GM23338 (cell line): ENCODE measurements around the gene WRAP53. TPM values are rescaled to one million over a fixed set of nuclear protein-coding genes. Genes with fewer than 3 reads are reported as not detected.

Source experiments
- ATAC-seq: fragments of 200-7000 bp; cut with Tn5 transposase; 3 replicates; pipeline ENCODE4 v1.9.1; 2020
- DNase-seq: peaks from one replicate; pipeline ENCODE4 v3.0.0-alpha.2; 2015; ENCODE audit warnings: low spot score
- H2AFZ ChIP-seq: fragments of 200-600 bp; sonication (generic); 2 replicates; pipeline ENCODE4 v1.8.0; 2016; ENCODE audit warnings: antibody characterized with exemption, mild to moderate bottlenecking, moderate library complexity
- H3F3A ChIP-seq: fragments of 200-600 bp; sonication (generic); replicated peaks from 2 replicates; pipeline ENCODE4 v1.8.0; 2017; ENCODE audit warnings: antibody characterized with exemption, mixed run types, low read depth
- H3K27ac ChIP-seq: fragments of 200-600 bp; sonication (generic); 2 replicates; pipeline ENCODE4 v1.6.1; 2016; ENCODE audit warnings: low read depth
- H3K27me3 ChIP-seq: fragments of 200-600 bp; sonication (generic); 2 replicates; pipeline ENCODE4 v1.8.0; 2016; ENCODE audit warnings: mild to moderate bottlenecking, mixed run types, moderate library complexity; ENCODE audit not compliant: insufficient read depth
- H3K36me3 ChIP-seq: fragments of 200-600 bp; sonication (generic); 2 replicates; pipeline ENCODE4 v1.8.0; 2016; ENCODE audit warnings: mild to moderate bottlenecking; ENCODE audit not compliant: insufficient read depth
- H3K4me1 ChIP-seq: fragments of 200-600 bp; sonication (generic); 2 replicates; pipeline ENCODE4 v1.8.0; 2016; ENCODE audit warnings: mild to moderate bottlenecking, moderate library complexity; ENCODE audit not compliant: insufficient read depth
- H3K4me2 ChIP-seq: fragments of 200-600 bp; sonication (generic); 2 replicates; pipeline ENCODE4 v1.7.1; 2017; ENCODE audit warnings: mixed run types
- H3K4me3 ChIP-seq: fragments of 200-600 bp; sonication (generic); 2 replicates; pipeline ENCODE4 v1.6.1; 2016; ENCODE audit warnings: mixed run types
- H3K79me2 ChIP-seq: fragments of 200-600 bp; sonication (generic); replicated peaks from 2 replicates; pipeline ENCODE4 v1.8.0; 2017; ENCODE audit warnings: mild to moderate bottlenecking; ENCODE audit not compliant: insufficient read depth
- H3K9me2 ChIP-seq: fragments of 200-600 bp; sonication (generic); 2 replicates; pipeline ENCODE4 v1.8.0; 2017; ENCODE audit not compliant: insufficient read depth
- H4K20me1 ChIP-seq: fragments of 200-600 bp; sonication (generic); replicated peaks from 2 replicates; pipeline ENCODE4 v1.8.0; 2017; ENCODE audit warnings: mild to moderate bottlenecking; ENCODE audit not compliant: insufficient read depth
- H3K27ac Mint-ChIP-seq: 2 replicates; pipeline ENCODE4 v1.8.0; 2020; ENCODE audit warnings: inconsistent platforms, mild to moderate bottlenecking, moderate library complexity, mixed read lengths
- H3K27me3 Mint-ChIP-seq: 3 replicates; pipeline ENCODE4 v1.8.0; 2022; ENCODE audit warnings: low read depth, mild to moderate bottlenecking, moderate library complexity, mixed read lengths, inconsistent platforms; ENCODE audit not compliant: insufficient read depth, poor library complexity
- H3K36me3 Mint-ChIP-seq: 3 replicates; pipeline ENCODE4 v1.8.0; 2021; ENCODE audit warnings: low read depth, mild to moderate bottlenecking, inconsistent platforms, moderate library complexity, mixed read lengths
- H3K4me1 Mint-ChIP-seq: 3 replicates; pipeline ENCODE4 v1.8.0; 2020; ENCODE audit warnings: mild to moderate bottlenecking, inconsistent platforms, mixed read lengths
- H3K4me3 Mint-ChIP-seq: 3 replicates; pipeline ENCODE4 v1.8.0; 2021; ENCODE audit warnings: moderate library complexity, mild to moderate bottlenecking, inconsistent platforms, mixed read lengths
- H3K9me3 Mint-ChIP-seq: 3 replicates; pipeline ENCODE4 v1.8.0; 2020; ENCODE audit warnings: moderate library complexity, mild to moderate bottlenecking, inconsistent platforms, mixed read lengths
- CREB1 ChIP-seq: fragments of 250-450 bp; sonication (Bioruptor Pico); IDR thresholded peaks from 2 replicates; pipeline ENCODE4 v1.5.0; 2020; ENCODE audit warnings: low read depth, mild to moderate bottlenecking, moderate library complexity
- EZH2 ChIP-seq: fragments of 200-600 bp; sonication (generic); IDR thresholded peaks from one replicate; pipeline ENCODE4 v1.8.0; 2017; ENCODE audit warnings: antibody characterized with exemption, mild to moderate bottlenecking, low read depth; ENCODE audit not compliant: unreplicated experiment
- POLR2AphosphoS5 ChIP-seq: IDR thresholded peaks from 2 replicates; pipeline ENCODE4 v1.6.1; 2016; ENCODE audit warnings: antibody characterized with exemption, low read depth
- ZNF462 ChIP-seq: fragments of 250-450 bp; sonication (Bioruptor Pico); IDR thresholded peaks from 2 replicates; pipeline ENCODE4 v1.5.0; 2020; ENCODE audit warnings: mild to moderate bottlenecking, moderate library complexity
- polyA plus RNA-seq: library from polyadenylated mRNA; unstranded; fragments of >200 nt; fragmentation: Nextera tagmentation; extraction: Ambion mirVana; gene quantifications from 2 replicates; pipeline ENCODE4 v1.2.1, GENCODE V29; 2016
- total RNA-seq: library from RNA; depleted of rRNA; stranded (reverse); fragments of >200 nt; shearing (Covaris generic); gene quantifications from 2 replicates; pipeline ENCODE4 v1.2.3, GENCODE V29; 2014
- TF ChIP-seq, protein P1 (sequence below): IDR thresholded peaks from one replicate; pipeline ENCODE4 v1.6.1; 2018; ENCODE audit warnings: antibody characterized with exemption; ENCODE audit not compliant: unreplicated experiment

WRAP53 gene
- total and polyA plus RNA-seq, 2 experiments from 2014 or later: 28.1 to 33.3 TPM

DNA sequence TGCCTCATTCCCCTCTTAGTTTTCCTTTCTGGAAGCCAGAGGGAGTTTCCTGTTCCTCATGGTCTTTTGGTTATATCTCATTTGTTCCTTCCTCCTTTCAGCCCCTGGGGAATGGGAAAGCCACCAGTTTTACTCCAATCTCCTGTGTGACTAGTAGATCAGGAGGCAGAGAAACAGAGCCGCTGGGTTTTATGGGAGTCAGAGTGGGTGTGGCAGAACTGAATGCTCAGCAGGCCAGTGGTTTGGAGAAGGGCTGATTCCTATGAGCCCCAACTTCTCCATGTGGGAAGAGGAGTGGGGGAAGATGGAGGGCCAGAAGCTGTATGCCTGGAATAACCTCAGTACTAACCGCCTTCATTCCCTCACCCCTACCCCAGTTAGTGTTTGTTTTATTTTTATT is 33.3 kb downstream of the WRAP53 start (continued):
- TF ChIP-seq, protein P1, sequence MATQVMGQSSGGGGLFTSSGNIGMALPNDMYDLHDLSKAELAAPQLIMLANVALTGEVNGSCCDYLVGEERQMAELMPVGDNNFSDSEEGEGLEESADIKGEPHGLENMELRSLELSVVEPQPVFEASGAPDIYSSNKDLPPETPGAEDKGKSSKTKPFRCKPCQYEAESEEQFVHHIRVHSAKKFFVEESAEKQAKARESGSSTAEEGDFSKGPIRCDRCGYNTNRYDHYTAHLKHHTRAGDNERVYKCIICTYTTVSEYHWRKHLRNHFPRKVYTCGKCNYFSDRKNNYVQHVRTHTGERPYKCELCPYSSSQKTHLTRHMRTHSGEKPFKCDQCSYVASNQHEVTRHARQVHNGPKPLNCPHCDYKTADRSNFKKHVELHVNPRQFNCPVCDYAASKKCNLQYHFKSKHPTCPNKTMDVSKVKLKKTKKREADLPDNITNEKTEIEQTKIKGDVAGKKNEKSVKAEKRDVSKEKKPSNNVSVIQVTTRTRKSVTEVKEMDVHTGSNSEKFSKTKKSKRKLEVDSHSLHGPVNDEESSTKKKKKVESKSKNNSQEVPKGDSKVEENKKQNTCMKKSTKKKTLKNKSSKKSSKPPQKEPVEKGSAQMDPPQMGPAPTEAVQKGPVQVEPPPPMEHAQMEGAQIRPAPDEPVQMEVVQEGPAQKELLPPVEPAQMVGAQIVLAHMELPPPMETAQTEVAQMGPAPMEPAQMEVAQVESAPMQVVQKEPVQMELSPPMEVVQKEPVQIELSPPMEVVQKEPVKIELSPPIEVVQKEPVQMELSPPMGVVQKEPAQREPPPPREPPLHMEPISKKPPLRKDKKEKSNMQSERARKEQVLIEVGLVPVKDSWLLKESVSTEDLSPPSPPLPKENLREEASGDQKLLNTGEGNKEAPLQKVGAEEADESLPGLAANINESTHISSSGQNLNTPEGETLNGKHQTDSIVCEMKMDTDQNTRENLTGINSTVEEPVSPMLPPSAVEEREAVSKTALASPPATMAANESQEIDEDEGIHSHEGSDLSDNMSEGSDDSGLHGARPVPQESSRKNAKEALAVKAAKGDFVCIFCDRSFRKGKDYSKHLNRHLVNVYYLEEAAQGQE: no peak
- no peak for TF ChIP-seq EZH2
- TF ChIP-seq ZNF462: no peak
- TF ChIP-seq POLR2AphosphoS5: no peak
- TF ChIP-seq CREB1: no peak

DNA sequence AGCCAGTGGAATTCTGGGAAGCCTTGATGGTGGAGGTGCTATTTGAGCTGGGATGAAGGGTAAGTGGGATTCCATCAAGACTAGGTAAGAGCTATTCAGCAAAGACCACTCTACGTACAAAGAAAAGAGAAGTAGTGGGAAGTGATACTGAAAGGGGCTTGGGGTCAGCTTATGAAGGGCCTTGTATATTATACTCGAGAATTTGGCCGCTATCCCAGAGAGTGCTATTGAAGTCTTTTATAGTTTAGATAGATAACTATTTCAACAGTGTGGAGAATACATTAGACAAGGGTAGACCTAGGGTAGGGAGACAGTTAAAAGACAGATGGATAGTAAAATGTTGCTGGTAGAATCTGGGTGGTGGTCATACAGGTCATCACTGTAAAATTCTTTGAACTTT is 39.6 kb downstream of the WRAP53 start:
- no peak overlapping the region for H2AFZ ChIP-seq
- H3K4me1 Mint-ChIP-seq: no peaks in the 10 kb centered on the region
- no peaks in the 10 kb centered on the region for H3K4me1 ChIP-seq
- no peaks in the 10 kb centered on the region for H3K9me2 ChIP-seq
- H3K27me3 ChIP-seq: no peaks in the 10 kb centered on the region
- H3K27me3 Mint-ChIP-seq: peaks cover 2% of the 10 kb centered on the region
- H3K27ac Mint-ChIP-seq: no peak overlapping the region
- H3F3A ChIP-seq: no peaks in the 10 kb centered on the region
- H4K20me1 ChIP-seq: no peaks in the 10 kb centered on the region
- no peaks in the 10 kb centered on the region for H3K36me3 Mint-ChIP-seq
- no peaks in the 10 kb centered on the region for H3K36me3 ChIP-seq
- H3K4me3 ChIP-seq: no peak overlapping the region
- no peak overlapping the region for H3K4me2 ChIP-seq
- no peak overlapping the region for H3K4me3 Mint-ChIP-seq
- H3K9me3 Mint-ChIP-seq: no peaks in the 10 kb centered on the region
- ATAC-seq: no peak
- no peak overlapping the region for H3K27ac ChIP-seq
- DNase-seq: no peak
- H3K79me2 ChIP-seq: no peaks in the 10 kb centered on the region
- no peak for TF ChIP-seq EZH2
- TF ChIP-seq POLR2AphosphoS5: no peak
- no peak for TF ChIP-seq ZNF462
